COLO668 (cell line): ENCODE data around the gene ERBB4.
"Not testable (repeated sequence)": the region's sequence is repeated elsewhere in the genome, so short reads cannot be mapped to it uniquely, and the experiment has no call there.

Experiments used
- DNase-seq: peaks from one replicate; lab custom pipeline; 2025; ENCODE audit not compliant: unreplicated experiment; lab: John Stamatoyannopoulos, UW

ERBB4 gene

DNA sequence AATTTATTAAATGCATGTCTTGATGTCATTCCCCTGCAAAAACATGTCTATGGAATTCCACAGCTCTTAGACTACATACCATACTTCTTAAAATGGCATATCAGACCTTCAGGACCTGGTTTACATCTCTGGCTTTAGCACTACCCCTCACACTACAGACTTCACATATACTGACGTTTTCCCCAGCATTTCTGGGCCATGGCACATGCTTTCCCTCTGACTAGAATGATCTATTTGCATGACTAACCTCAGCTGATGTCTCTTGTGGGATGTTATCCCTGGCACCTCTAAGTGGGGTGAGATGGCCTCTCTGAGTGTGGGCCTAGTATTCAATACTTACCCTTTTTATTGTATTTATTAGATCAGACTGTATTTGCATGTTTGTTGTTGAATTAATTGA is 381.6 kb downstream of the ERBB4 start:
- no peak for DNase-seq

GRCh38 chr2:212156088-212156487 is 382.5 kb downstream of the ERBB4 start:
- no peak for DNase-seq

GRCh38 chr2:212154477-212154878 is 384.1 kb downstream of the ERBB4 start:
- DNase-seq: no peak

DNA sequence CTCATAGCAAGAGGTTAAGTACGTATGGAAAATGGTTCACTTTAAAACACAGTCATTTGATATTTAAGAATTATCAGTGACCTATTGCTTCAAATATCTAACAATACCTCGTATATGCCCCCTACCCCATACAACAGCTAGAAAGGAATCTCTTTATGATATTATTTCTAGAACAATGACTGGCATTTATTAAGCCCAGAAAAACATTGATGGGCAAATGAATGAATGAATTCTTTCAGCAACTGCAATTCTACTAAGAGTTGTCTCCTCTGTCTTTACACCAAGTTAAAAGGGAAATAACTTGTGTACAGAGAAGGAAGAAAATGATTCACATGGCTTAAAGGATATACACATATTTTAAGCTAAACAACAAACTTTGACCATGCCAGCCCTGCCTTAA is 384.7 kb downstream of the ERBB4 start:
- DNase-seq: no peak

DNA sequence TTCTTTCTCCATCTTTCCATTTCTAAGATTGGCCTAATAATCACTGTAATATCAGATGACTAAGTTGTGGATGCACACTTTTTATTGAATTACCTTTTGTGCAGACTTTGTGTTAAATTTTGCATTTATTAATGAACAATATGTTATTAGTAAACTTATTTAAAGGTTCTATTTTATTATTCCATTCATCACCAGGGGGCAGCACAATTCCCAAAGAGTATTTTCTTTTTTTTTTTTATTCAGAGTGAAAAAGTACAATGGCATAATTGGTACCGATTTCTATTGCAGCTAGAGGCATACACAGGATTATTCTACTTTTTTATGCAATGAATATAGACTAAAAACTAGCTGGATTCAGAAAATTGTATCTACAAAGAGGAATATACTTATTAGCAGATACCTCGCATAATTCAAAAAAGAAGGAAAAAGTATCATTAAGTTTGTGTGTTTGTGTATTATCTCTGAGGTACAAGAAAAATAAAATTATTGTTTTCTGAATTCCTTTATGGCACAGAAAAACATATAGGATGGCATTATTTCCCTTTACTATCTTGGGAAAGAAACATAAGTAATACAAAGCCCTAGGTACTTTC is 390.6 kb downstream of the ERBB4 start:
- DNase-seq: no peak

- no peak for DNase-seq
These were observed 392.2 kb downstream of the ERBB4 start for GRCh38 chr2:212146416-212146815.

DNA sequence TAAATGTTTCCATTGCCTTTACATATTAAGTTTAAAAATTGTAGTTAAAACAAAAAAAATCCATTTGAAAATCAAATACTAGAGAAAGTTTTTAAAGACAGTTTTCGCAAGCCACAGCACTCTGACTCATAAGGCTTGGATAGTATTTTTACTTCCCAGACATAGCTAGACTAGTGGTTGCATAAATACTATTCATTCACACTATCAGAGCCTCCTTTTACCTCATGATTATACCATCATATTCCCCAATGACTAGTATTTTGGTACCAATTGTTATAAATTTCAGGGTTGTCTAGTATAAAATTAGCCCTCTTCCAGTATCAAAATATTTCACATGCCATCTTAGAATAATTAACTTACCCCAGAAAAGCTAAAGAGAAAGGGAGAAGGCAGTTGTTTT is 393.5 kb downstream of the ERBB4 start:
- no peak for DNase-seq

DNA sequence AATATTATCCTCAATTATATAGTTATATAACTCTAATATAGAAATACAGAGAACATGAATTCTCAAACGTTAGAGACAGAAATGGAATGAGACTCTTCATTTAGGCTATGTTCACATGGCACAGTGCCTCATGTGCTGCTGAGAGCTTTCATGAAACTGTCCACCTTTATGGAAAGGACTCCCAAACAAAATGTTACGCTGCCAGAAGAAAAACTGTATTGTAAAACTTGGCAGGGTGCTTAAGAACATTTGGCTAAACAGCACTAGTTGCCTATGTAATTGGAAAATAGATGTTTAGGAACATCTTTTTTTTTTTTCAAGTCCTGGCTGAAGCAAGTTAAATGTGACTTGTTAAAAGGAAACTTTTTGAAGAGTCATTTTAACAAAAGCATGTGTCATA is 396.0 kb downstream of the ERBB4 start:
- DNase-seq: no peak

DNA sequence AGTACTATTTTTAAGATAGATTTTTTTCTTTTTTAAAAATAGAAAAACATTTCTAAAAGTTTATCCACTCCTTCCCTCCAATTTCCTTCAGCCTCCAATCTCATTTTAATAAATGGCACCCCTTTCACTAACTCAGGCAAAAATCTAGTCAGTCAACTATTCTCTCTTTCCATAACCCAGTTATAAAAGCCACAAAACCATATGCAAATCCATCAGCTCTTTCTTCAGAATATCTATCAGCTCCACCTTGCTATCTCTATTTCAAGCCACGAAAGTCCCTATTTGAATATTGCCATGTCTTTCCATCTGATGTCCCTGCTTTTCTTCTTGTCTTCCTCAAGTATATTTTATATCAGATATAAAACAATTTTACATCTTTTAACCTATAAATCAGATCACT is 397.1 kb downstream of the ERBB4 start:
- DNase-seq: no peak

DNA sequence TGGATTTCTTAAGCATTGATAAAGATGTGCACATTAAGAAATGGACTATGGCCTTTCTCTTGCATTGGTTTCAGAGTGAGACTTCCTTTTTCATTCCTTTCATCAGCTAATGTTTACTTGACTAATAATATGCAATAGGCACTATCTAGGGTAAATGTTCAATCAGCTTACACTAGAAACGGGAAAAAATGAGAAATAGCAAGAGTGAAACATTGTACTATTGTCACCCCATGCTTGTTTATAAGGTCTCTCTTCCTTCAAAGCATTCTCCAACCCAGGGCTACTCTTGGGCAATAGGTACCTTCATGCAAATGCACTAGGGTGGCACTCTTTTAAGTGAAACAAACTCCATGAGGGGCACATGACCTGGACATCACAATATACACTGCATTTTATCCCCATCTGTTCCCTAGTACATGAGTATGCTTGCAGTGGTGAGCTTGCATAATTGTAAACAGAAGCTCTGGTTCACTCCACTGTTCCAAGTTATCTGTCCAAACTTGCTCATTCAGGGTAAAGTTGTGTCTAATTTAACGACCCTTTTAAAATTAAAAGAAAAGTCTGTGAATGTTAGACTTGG is 402.3 kb downstream of the ERBB4 start:
- DNase-seq: no peak

- peak; percentile 42 for DNase-seq
These were observed 402.9 kb downstream of the ERBB4 start for GRCh38 chr2:212135739-212136138.

- DNase-seq: no peak
These were observed 405.3 kb downstream of the ERBB4 start for GRCh38 chr2:212133337-212133736.

GRCh38 chr2:212124598-212124997 is 414.0 kb downstream of the ERBB4 start:
- DNase-seq: no peak

DNA sequence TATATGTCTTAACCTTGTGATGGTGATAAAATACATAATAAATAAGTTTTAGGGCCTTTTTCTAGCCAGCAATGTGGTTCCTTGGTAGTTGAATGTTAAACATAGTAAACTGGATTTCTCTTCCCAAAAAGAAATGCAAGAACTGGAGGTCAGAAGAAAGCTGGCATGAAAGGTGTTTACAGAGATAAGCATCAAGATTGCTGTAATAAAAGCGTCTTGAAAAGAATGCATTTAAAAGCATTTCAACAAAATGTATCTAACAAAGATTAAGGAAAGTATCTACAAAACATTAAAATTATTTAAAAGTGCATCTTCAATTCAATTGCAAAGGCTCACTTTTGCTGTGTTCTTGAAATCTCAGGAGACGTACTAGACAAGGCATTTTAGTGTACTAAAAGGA is 419.0 kb downstream of the ERBB4 start:
- DNase-seq: no peak

DNA sequence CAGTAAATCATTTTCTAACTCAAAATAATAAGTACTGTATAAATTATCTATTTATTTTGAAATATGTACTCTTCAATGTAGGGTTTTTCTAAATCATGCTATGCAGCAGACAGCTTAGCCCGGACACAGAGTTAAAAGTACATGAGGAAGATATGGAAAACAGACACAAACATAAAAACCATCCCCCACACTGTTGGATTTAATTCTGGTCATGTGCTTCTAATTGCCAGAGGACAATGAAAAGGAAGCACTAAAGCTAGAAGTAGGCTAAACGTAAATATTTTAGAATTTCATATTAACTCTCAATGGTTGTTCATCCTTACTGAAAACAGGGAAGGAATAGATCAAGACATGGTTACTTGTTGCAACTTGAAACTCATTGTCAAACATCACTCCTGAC is 420.7 kb downstream of the ERBB4 start:
- no peak for DNase-seq

- DNase-seq: no peak
These were observed 424.1 kb downstream of the ERBB4 start for GRCh38 chr2:212114489-212114888.

DNA sequence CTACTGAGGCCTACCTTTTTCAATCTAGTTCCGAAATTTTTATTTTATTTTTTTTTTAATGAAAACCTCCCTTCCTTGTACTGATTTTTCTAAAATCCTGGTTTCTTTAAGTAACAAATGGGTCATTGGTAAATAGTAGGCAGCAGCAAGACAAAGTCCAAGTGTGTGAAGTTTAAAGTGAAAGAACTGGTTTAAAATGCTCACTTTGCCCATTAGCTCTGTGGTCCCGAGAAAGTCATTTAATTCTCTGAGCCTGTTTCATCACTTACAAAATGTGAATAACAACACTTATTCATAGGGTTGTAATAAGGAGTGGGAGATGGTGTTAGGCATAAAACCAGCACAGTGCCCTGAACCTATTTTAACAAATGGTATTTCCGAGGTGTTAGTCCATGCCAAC is 426.2 kb downstream of the ERBB4 start:
- no peak for DNase-seq

GRCh38 chr2:212109792-212110680 is 428.6 kb downstream of the ERBB4 start:
- no peak for DNase-seq

DNA sequence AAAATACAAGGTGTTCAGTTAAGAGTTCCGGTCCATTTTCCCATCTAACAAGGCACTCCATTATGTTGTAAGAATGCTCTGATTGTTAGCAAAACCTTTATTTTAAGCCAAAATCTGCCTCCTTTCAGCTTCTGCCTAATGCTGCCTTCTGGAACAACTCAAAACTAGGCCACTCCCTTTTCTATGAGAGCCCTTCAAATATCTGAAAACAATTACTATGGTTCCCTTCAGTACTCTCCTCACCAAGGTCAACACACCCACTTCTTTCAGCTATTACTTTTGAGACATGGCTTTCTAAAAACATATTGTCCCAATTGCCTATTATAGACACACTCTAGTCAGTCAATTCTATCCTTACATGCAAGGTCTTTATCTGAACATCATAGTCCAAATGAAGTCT is 429.4 kb downstream of the ERBB4 start:
- no peak for DNase-seq

GRCh38 chr2:212107989-212108388 is 430.6 kb downstream of the ERBB4 start:
- DNase-seq: no peak

- no peak for DNase-seq
These were observed 431.6 kb downstream of the ERBB4 start for GRCh38 chr2:212107014-212107413.

GRCh38 chr2:212106536-212106935 is 432.1 kb downstream of the ERBB4 start:
- DNase-seq: not testable (repeated sequence)
